ENCODE data around the gene LRRFIP1. TPM values are rescaled to one million over a fixed set of nuclear protein-coding genes. Genes with fewer than 3 reads are reported as not detected.

LRRFIP1 gene
- total and polyA plus RNA-seq, 10 donors, result 40.4 to 164 (median 124) TPM

GRCh38 chr2:237639836-237640220 is 12.4 kb downstream of the LRRFIP1 start:
- Histone ChIP-seq H3K4me1 (peaks cover 0 to 8% (median 0%) of the 10 kb centered on the region in 6 donors), H3K4me3 (no peak overlapping the region), H3K36me3 (peaks cover 0 to under 1% (median 0%) of the 10 kb centered on the region in 6 donors), H3K27me3 (replicated peaks in 1 of 7) (no peaks in the 10 kb centered on the region), H3K9me3 (peaks cover 0 to 4% (median 0%) of the 10 kb centered on the region in 8 donors), H3K27ac (no peak overlapping the region)
- intact Hi-C loops (cut with DNase I; ENCODE audit: low total_unique reads), result no loop called here
- WGBS, 5 donors, result 86 to 91% (median 89%) methylated on average over 5 to 6 of the region's 6 CpGs
- no peak for DNase-seq
- TF ChIP-seq POLR2A (IDR thresholded peaks at IDR 0.05) (no peak), CTCF (IDR thresholded peaks at IDR 0.05 in 8 of 11, conservative IDR thresholded peaks at IDR 0.05 in 3 of 11) (no peak), POLR2AphosphoS5 (IDR thresholded peaks at IDR 0.05) (no peak)

- WGBS, 5 donors, result 86 to 95% (median 92%) methylated on average over 12 of the region's 12 CpGs
- intact Hi-C loops (cut with DNase I; ENCODE audit: low total_unique reads), result no loop called here
- no peak for DNase-seq
- H3K36me3 ChIP-seq, result peaks cover 0 to 7% (median 0%) of the 10 kb centered on the region in 6 donors
- H3K27me3 ChIP-seq (replicated peaks in 1 of 7), result no peaks in the 10 kb centered on the region
- TF ChIP-seq CTCF (IDR thresholded peaks at IDR 0.05 in 8 of 11, conservative IDR thresholded peaks at IDR 0.05 in 3 of 11) (no peak), POLR2AphosphoS5 (IDR thresholded peaks at IDR 0.05) (no peak), POLR2A (IDR thresholded peaks at IDR 0.05) (no peak)
- H3K9me3 ChIP-seq, result no peaks in the 10 kb centered on the region
- H3K27ac ChIP-seq, result no peak overlapping the region
- peaks cover 0 to 8% (median 0%) of the 10 kb centered on the region in 6 donors for H3K4me1 ChIP-seq
- H3K4me3 ChIP-seq, result no peak overlapping the region
These were observed 13.2 kb downstream of the LRRFIP1 start for GRCh38 chr2:237640493-237640998.

- peaks cover 0 to 1% (median 0%) of the 10 kb centered on the region in 7 donors for H3K27me3 ChIP-seq (replicated peaks in 1 of 7)
- H3K27ac ChIP-seq, result no peak overlapping the region
- H3K4me3 ChIP-seq, result no peak overlapping the region
- no peaks in the 10 kb centered on the region for H3K9me3 ChIP-seq
- WGBS, 5 donors, result 89 to 98% (median 96%) methylated on average over 8 to 12 of the region's 12 CpGs
- no peak for DNase-seq
- intact Hi-C loops (cut with DNase I; ENCODE audit: low total_unique reads), result no loop called here
- TF ChIP-seq POLR2AphosphoS5 (IDR thresholded peaks at IDR 0.05) (no peak), POLR2A (IDR thresholded peaks at IDR 0.05) (no peak), CTCF (IDR thresholded peaks at IDR 0.05 in 8 of 11, conservative IDR thresholded peaks at IDR 0.05 in 3 of 11) (no peak)
- H3K36me3 ChIP-seq, result peaks cover 0 to 7% (median 0%) of the 10 kb centered on the region in 6 donors
- H3K4me1 ChIP-seq, result peaks cover 0 to under 1% (median 0%) of the 10 kb centered on the region in 6 donors
These were observed 14.8 kb downstream of the LRRFIP1 start for GRCh38 chr2:237642038-237642734.

GRCh38 chr2:237643066-237643465 is 15.7 kb downstream of the LRRFIP1 start:
- H3K27ac ChIP-seq, result no peak overlapping the region
- peaks cover 0 to 7% (median 0%) of the 10 kb centered on the region in 6 donors for H3K36me3 ChIP-seq
- H3K9me3 ChIP-seq, result no peaks in the 10 kb centered on the region
- peaks cover 0 to 4% (median 0%) of the 10 kb centered on the region in 6 donors for H3K4me1 ChIP-seq
- intact Hi-C loops (cut with DNase I; ENCODE audit: low total_unique reads), result no loop called here
- 87 to 93% (median 92%) methylated on average over 13 of the region's 13 CpGs for WGBS, 5 donors
- no peak for DNase-seq
- TF ChIP-seq POLR2A (IDR thresholded peaks at IDR 0.05), result no peak
- no peak for TF ChIP-seq CTCF (IDR thresholded peaks at IDR 0.05 in 8 of 11, conservative IDR thresholded peaks at IDR 0.05 in 3 of 11)
- no peak for TF ChIP-seq POLR2AphosphoS5 (IDR thresholded peaks at IDR 0.05)
- no peak overlapping the region for H3K4me3 ChIP-seq
- peaks cover 0 to 8% (median 0%) of the 10 kb centered on the region in 7 donors for H3K27me3 ChIP-seq (replicated peaks in 1 of 7)

All from spleen (tissue), 11 donors.